ENCODE data around the gene PHYKPL. TPM values are rescaled to one million over a fixed set of nuclear protein-coding genes. Genes with fewer than 3 reads are reported as not detected.

PHYKPL gene
- total RNA-seq, 2 experiments from 2014 or later: 65.5 to 68.2 TPM

GRCh38 chr5:178187014-178187413, 45.6 kb downstream of the PHYKPL start, which contains the start of gene GMCL2:
TSS of gene GMCL2 (minus strand) at chr5:178187371. CDS start at chr5:178187299, 72 bp downstream.
- POLR2A ChIA-PET: no interaction called here
- CTCF ChIA-PET: no interaction called here

GRCh38 chr5:178186427-178186826, 46.2 kb downstream of the PHYKPL start:
- POLR2A ChIA-PET: no interaction called here
- CTCF ChIA-PET: no interaction called here

- CTCF ChIA-PET: interaction anchor here (0.9 kb wide), 1 partner anchor 106 kb away, joined by 3 read pairs; no protein-coding TSS in a partner anchor
- POLR2A ChIA-PET: no interaction called here
These were observed 50.3 kb downstream of the PHYKPL start for GRCh38 chr5:178182158-178182876.

- POLR2A ChIA-PET: no interaction called here
- CTCF ChIA-PET: interaction anchor here (1.0 kb wide), 1 partner anchor 105 kb away, joined by 3 read pairs; no protein-coding TSS in a partner anchor
These were observed 52.3 kb downstream of the PHYKPL start for GRCh38 chr5:178180141-178180863.

GRCh38 chr5:178177569-178177968, 55.0 kb downstream of the PHYKPL start:
- CTCF ChIA-PET: no interaction called here
- POLR2A ChIA-PET: no interaction called here

GRCh38 chr5:178176791-178177190, 55.8 kb downstream of the PHYKPL start:
- ChIA-PET CTCF (no interaction called here), POLR2A (no interaction called here)

GRCh38 chr5:178174456-178174855, 58.1 kb downstream of the PHYKPL start:
- CTCF ChIA-PET: interaction anchor here (1.1 kb wide), 1 partner anchor 97 kb away, joined by 4 read pairs; no protein-coding TSS in a partner anchor

GRCh38 chr5:178170455-178170854, 62.1 kb downstream of the PHYKPL start:
- CTCF ChIA-PET: no interaction called here
- POLR2A ChIA-PET: no interaction called here

More at GRCh38 chr5:178174456-178174855, 58.1 kb downstream of the PHYKPL start:
- POLR2A ChIA-PET: no interaction called here

- CTCF ChIA-PET: no interaction called here
- POLR2A ChIA-PET: no interaction called here
These were observed 67.0 kb downstream of the PHYKPL start for GRCh38 chr5:178165581-178165980.

GRCh38 chr5:178163772-178164735, 68.5 kb downstream of the PHYKPL start:
- POLR2A ChIA-PET: no interaction called here
- CTCF ChIA-PET: interaction anchor here (0.7 to 3.0 kb wide), 6 partner anchors 11 to 1669 kb away, joined by 3 to 33 read pairs (median 4); partner anchors contain the start of gene NHP2

- POLR2A ChIA-PET: no interaction called here
- CTCF ChIA-PET: interaction anchor here (0.6 to 3.0 kb wide), 5 partner anchors 13 to 86 kb away, joined by 3 to 33 read pairs (median 3); no protein-coding TSS in a partner anchor
These were observed 70.1 kb downstream of the PHYKPL start for GRCh38 chr5:178162481-178162880.

- ChIA-PET POLR2A (no interaction called here), CTCF (no interaction called here)
These were observed 72.4 kb downstream of the PHYKPL start for GRCh38 chr5:178160176-178160575.

Other genes starting within 250 kb of the PHYKPL start
- gene PROP1, start 236.6 kb downstream of the PHYKPL start, total RNA-seq: not detected
- 1 to 10 TPM; 6.9 to 7.0 TPM for gene N4BP3, start 119.3 kb downstream of the PHYKPL start, total RNA-seq
- gene RMND5B, start 101.8 kb downstream of the PHYKPL start, total RNA-seq: 10 to 100 TPM; 28.0 to 28.8 TPM
- gene NHP2, start 78.9 kb downstream of the PHYKPL start, total RNA-seq: 100 to 1,000 TPM; 317 to 326 TPM
- not detected for gene GMCL2, start 45.4 kb downstream of the PHYKPL start, total RNA-seq
- gene HNRNPAB, start 28.3 kb downstream of the PHYKPL start, total RNA-seq: 100 to 1,000 TPM; 651 to 672 TPM

All from activated CD8-positive, alpha-beta memory T cell treated with anti-CD3 and anti-CD28 coated beads for 36 hours (primary cell).